Prostate gland (tissue), 2 donors: ENCODE results near the gene FCGR1A.
"Not testable (repeated sequence)": the region's sequence is repeated elsewhere in the genome, so short reads cannot be mapped to it uniquely, and the experiment has no call there.

Source experiments
- POLR2A ChIP-seq: fragments of 450-650 bp; IDR thresholded peaks from one replicate; pipeline ENCODE4 v1.6.1; 2016; ENCODE audit warnings: antibody characterized with exemption, mild to moderate bottlenecking
- TF ChIP-seq, protein P1 (sequence below), 4 experiments: fragments of 200-600 bp in 2 of 4; fragments of 450-650 bp in 2 of 4; sonication (generic) in 2 of 4; IDR thresholded peaks; 1 replicate in 3 of 4; 2 replicates in 1 of 4; pipeline ENCODE4 v1.5.1; 2016 to 2019; ENCODE audit warnings: antibody characterized with exemption in 4 of 4, mild to moderate bottlenecking in 2 of 4, moderate library complexity in 2 of 4

DNA sequence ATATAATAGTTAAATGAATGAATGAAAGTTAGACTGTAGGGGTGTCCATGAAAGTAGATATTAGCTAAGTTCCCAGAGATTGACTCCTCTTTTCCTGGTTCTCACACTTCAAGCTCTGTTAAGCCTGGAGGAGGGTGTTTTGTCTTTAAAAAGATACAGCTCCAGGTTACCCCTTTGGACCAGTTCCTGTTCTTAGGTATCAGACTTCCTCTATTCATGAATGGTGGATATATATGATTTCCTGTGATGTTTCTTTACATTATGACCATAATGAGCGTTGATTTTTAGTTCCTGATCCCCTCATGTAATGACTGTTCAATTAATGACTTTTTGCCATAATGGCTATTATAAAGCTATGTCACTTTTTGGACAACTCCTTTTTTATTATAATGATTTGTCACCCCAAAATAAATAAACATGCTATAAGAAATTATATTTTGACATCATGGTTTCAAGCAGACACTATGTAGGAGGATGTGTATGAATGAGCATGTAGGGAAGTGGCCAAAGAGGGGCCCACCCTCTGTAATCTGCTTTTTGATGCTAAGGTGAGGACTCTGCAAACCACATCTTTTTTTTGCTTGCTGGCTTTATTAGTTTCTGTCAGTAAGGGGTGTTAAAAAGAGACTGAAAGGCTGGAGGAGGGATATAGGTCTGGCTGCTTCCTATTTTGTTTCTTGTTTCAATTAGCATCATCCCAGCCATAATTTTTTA lies 18.2 kb upstream of the FCGR1A start:
- TF ChIP-seq POLR2A: not testable (repeated sequence)
- TF ChIP-seq, protein P1, sequence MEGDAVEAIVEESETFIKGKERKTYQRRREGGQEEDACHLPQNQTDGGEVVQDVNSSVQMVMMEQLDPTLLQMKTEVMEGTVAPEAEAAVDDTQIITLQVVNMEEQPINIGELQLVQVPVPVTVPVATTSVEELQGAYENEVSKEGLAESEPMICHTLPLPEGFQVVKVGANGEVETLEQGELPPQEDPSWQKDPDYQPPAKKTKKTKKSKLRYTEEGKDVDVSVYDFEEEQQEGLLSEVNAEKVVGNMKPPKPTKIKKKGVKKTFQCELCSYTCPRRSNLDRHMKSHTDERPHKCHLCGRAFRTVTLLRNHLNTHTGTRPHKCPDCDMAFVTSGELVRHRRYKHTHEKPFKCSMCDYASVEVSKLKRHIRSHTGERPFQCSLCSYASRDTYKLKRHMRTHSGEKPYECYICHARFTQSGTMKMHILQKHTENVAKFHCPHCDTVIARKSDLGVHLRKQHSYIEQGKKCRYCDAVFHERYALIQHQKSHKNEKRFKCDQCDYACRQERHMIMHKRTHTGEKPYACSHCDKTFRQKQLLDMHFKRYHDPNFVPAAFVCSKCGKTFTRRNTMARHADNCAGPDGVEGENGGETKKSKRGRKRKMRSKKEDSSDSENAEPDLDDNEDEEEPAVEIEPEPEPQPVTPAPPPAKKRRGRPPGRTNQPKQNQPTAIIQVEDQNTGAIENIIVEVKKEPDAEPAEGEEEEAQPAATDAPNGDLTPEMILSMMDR (IDR thresholded peaks at IDR 0.05): not testable (repeated sequence)
